Left lung (tissue), 10 donors: ENCODE results near the gene TUBGCP3. TPM values are rescaled to one million over a fixed set of nuclear protein-coding genes. Genes with fewer than 3 reads are reported as not detected.

Source experiments
- ATAC-seq: fragments of 200-7000 bp; cut with Tn5 transposase; one replicate; pipeline ENCODE4 v1.9.1; 2020; ENCODE audit warnings: moderate library complexity
- DNase-seq, 4 donors: peaks; one replicate each; pipeline ENCODE4 v3.0.0-alpha.2; 2013 to 2020
- H3K27ac ChIP-seq, 2 donors: fragments of 200-600 bp; sonication (generic) in 1 of 2; one replicate each; pipeline versions ENCODE4 v1.5.0 to v1.8.0; 2020 to 2021
- H3K27me3 ChIP-seq, 2 donors: fragments of 200-600 bp; sonication (generic) in 1 of 2; one replicate each; pipeline versions ENCODE4 v1.5.0 to v1.8.0; 2020 to 2021
- H3K36me3 ChIP-seq, 2 donors: fragments of 200-600 bp; sonication (generic) in 1 of 2; one replicate each; pipeline versions ENCODE4 v1.5.0 to v1.8.0; 2020 to 2021
- H3K4me1 ChIP-seq, 2 donors: fragments of 200-600 bp; one replicate each; pipeline ENCODE4 v1.8.0; 2021
- H3K4me3 ChIP-seq, 2 donors: fragments of 200-600 bp; sonication (generic) in 1 of 2; one replicate each; pipeline versions ENCODE4 v1.5.0 to v1.8.0; 2020 to 2021; ENCODE audit warnings: mild to moderate bottlenecking in 1 of 2
- H3K9me3 ChIP-seq, 2 donors: fragments of 200-600 bp; sonication (generic) in 1 of 2; one replicate each; pipeline versions ENCODE4 v1.5.0 to v1.8.0; 2020 to 2021
- intact Hi-C, 2 donors: fragments of 100-400 bp; cut with DNase I; formaldehyde crosslinking; loops; one replicate each; pipeline versions ENCODE4 v1.11.2 to v1.14.2; 2022
- polyA plus RNA-seq, 6 donors: library from polyadenylated mRNA; unstranded; fragments of 120-200 nt; gene quantifications; one replicate each; pipeline ENCODE4 v1.2.1, GENCODE V29; 2013; ENCODE audit not compliant: insufficient read length in 6 of 6
- total RNA-seq, 2 donors: library from RNA; stranded (reverse); fragmentation: NEBNext Ultra II Directional; extraction: Animal tissue kit (Norgen Biotek cat#: 25700); gene quantifications; one replicate each; pipeline ENCODE4 v1.2.1, GENCODE V29; 2021
- TF ChIP-seq, protein P1 (sequence below), 2 donors: fragments of 200-600 bp; sonication (generic) in 1 of 2; IDR thresholded peaks; one replicate each; pipeline versions ENCODE4 v1.5.0 to v1.8.0; 2021; ENCODE audit warnings: antibody characterized with exemption in 2 of 2
- donor health status: DM: no; HTN: yes; CAD: no.
- donor health status: DM: no; HTN: no; CAD: no.

TUBGCP3 gene
- total and polyA plus RNA-seq, 8 donors, result 26.8 to 42.7 (median 32.7) TPM

DNA sequence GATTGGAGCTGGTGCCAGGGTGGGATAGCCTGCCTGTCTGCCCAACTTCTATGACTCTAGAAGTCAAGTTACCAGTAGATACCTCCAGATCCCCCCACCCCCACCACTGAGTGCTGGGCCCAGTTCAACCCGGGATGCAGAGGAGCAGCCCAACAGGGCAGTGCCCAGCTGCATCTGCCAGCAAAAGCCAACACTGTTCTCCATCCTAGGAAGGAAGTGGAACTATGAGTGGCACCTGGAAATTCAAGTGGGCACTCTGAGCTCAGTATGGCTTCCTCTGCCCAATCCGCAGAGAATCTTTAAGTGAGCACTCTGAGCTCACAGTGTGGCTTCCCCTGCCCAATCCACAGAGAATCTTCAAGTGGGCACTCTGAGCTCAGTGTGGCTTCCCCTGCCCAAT is 14.2 kb downstream of the TUBGCP3 start:
- Histone ChIP-seq H3K27me3 (no peaks in the 10 kb centered on the region), H3K4me3 (no peak overlapping the region), H3K9me3 (no peaks in the 10 kb centered on the region), H3K4me1 (peaks cover 11 to 38% of the 10 kb centered on the region in 2 donors), H3K36me3 (peaks cover 0 to 4% of the 10 kb centered on the region in 2 donors), H3K27ac (no peak overlapping the region)
- DNase-seq, result peak in 2 of 4 donors; percentile 34 to 60
- TF ChIP-seq, protein P1, sequence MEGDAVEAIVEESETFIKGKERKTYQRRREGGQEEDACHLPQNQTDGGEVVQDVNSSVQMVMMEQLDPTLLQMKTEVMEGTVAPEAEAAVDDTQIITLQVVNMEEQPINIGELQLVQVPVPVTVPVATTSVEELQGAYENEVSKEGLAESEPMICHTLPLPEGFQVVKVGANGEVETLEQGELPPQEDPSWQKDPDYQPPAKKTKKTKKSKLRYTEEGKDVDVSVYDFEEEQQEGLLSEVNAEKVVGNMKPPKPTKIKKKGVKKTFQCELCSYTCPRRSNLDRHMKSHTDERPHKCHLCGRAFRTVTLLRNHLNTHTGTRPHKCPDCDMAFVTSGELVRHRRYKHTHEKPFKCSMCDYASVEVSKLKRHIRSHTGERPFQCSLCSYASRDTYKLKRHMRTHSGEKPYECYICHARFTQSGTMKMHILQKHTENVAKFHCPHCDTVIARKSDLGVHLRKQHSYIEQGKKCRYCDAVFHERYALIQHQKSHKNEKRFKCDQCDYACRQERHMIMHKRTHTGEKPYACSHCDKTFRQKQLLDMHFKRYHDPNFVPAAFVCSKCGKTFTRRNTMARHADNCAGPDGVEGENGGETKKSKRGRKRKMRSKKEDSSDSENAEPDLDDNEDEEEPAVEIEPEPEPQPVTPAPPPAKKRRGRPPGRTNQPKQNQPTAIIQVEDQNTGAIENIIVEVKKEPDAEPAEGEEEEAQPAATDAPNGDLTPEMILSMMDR (IDR thresholded peaks at IDR 0.05), result no peak
- ATAC-seq, result peak; percentile 84
- intact Hi-C loops, result no loop called here

GRCh38 chr13:112572366-112572765 is 15.6 kb downstream of the TUBGCP3 start:
- no peak overlapping the region for H3K4me3 ChIP-seq
- H3K27ac ChIP-seq, result no peak overlapping the region
- H3K9me3 ChIP-seq, result no peaks in the 10 kb centered on the region
- peaks cover 0 to 17% of the 10 kb centered on the region in 2 donors for H3K36me3 ChIP-seq
- H3K27me3 ChIP-seq, result no peaks in the 10 kb centered on the region
- intact Hi-C loops, result no loop called here
- TF ChIP-seq, protein P1 (IDR thresholded peaks at IDR 0.05), result no peak
- DNase-seq, result no peak
- ATAC-seq, result no peak
- H3K4me1 ChIP-seq, result peaks cover 11 to 38% of the 10 kb centered on the region in 2 donors

GRCh38 chr13:112569821-112570220 is 18.1 kb downstream of the TUBGCP3 start:
- TF ChIP-seq, protein P1 (IDR thresholded peaks at IDR 0.05), result no peak
- intact Hi-C loops, result no loop called here
- DNase-seq (no peak), ATAC-seq (no peak)
- Histone ChIP-seq H3K27ac (no peak overlapping the region), H3K27me3 (no peaks in the 10 kb centered on the region), H3K9me3 (no peaks in the 10 kb centered on the region), H3K36me3 (peaks cover 0 to 32% of the 10 kb centered on the region in 2 donors), H3K4me3 (no peak overlapping the region), H3K4me1 (peaks cover 6 to 22% of the 10 kb centered on the region in 2 donors)

DNA sequence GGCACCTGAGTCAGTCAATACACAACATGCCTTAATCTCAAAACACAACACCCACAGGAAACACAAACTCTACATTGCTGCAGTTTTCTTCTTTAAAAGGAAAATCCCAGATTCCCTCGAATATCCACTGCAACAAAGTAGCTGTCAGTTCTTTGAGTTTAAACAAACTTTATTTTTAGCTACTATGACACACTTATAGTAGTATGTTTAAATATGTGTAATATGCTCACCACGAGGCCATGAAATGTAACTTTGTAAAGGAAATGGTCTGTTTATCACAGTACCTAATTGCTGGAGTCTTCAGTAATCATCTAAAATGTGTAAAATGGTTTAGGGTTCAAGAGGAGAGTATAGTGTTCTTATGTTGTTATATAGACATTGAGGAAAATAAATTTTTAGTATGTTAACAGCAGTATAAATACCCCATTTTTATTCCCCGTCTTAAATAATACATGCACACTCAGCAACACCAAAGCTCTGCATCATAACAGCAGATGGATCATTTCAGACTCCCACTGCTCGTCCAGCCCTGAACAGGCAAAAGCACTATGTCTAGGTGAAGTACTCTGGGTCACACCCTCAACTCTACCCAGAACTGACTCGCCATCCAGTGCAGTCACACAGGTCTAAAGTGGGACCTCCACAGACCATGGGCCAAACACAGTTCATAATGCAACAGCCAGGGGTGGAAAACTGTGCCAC is 20.6 kb downstream of the TUBGCP3 start:
- no peaks in the 10 kb centered on the region for H3K9me3 ChIP-seq
- TF ChIP-seq, protein P1 (IDR thresholded peaks at IDR 0.05), result no peak
- H3K27ac ChIP-seq, result no peak overlapping the region
- H3K36me3 ChIP-seq, result peaks cover 0 to 46% of the 10 kb centered on the region in 2 donors
- H3K4me1 ChIP-seq, result peaks cover 0 to 4% of the 10 kb centered on the region in 2 donors
- H3K27me3 ChIP-seq, result no peaks in the 10 kb centered on the region
- H3K4me3 ChIP-seq, result no peak overlapping the region
- no peak for ATAC-seq
- intact Hi-C loops, result no loop called here
- no peak for DNase-seq

DNA sequence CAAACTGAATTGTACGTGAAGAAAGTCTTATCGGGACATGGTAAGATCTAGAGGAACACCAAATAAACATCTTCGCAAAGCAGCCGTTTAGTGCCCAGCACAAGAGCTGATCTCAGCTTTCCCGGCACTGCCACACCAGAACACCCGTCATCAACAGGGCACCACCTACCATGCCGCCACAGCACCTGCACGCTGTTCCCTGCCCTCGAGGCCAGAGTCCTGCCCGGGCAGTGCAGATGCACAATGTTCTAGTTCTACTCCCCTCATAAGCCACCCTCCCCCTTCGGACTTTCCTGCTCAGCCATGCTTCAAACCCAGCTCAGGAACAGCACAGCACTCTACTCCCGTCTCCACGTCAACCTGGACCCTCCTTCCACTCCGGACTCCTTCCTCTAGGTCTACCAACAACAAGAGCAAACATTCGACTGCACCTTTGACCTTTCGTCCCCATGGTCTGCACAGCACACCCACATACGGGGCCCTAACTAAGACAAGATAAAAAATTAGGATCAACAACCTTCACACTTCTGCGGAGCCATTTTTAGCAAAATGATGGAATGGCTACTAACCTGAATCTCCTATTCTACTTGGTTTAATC is 25.1 kb downstream of the TUBGCP3 start:
- DNase-seq (no peak), ATAC-seq (no peak)
- TF ChIP-seq, protein P1 (IDR thresholded peaks at IDR 0.05), result no peak
- Histone ChIP-seq H3K27me3 (no peaks in the 10 kb centered on the region), H3K4me1 (no peaks in the 10 kb centered on the region), H3K9me3 (no peaks in the 10 kb centered on the region), H3K27ac (no peak overlapping the region), H3K36me3 (peaks cover 0 to 56% of the 10 kb centered on the region in 2 donors), H3K4me3 (no peak overlapping the region)
- intact Hi-C loops, result no loop called here
